ENCODE results near the gene PGD.
"Not testable (repeated sequence)": the region's sequence is repeated elsewhere in the genome, so short reads cannot be mapped to it uniquely, and the experiment has no call there.

PGD gene

DNA sequence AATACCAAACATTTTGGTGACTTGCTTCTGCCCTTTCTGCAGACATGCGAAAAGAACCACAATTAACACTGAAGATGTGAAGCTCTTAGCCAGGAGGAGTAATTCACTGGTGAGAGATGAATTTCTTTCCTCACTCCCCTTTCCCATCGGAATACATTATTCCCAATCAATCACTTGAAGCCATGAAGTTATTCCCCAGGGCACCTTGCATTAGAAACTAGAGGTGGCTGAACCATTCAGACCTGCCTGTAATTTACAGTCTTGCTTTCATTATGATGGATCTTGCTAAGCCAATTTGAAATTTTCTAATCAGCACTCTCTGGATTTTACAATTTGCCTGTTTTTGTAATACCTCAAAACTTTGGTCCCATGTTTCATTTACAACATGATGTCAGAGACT is 41.4 kb downstream of the PGD start:
- DNase-seq = no peak

DNA sequence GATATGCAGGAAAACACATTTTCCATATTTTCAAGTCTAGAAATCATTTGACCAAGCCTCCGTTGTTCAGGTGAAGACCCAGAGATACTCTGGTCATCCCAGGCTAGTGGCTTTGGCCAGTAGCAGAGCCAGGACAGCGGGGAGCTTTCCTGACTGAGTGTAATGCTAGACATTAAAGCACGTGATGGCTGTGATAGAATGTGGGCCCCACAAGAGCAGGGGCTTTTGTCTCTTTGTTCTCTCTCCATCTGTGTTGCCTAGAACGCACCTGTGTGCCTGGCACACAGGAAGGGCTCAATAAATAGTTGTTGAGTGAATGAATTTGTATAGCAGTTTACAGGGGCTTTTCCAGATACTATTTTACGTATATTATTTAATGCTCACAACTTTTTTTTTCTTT is 41.9 kb downstream of the PGD start:
- DNase-seq = no peak

DNA sequence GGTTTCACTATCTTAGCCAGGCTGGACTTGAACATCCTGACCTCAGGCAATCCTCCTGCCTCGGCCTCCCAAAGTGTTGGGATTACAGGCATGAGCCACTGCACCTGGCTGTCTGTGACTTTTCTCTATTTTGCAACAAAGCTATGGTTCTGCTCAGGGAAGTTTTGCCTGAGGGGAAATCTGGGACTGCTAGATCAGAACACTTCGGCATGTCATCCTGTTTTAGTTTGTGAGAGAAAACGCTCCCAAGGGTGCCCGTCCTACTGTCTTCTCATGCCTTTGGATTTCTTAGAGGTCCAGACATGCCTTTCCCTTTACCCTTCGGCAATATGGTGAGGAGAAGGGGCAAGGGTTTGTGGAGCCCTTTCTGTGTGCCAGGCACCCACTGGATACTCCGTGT is 45.4 kb downstream of the PGD start:
- DNase-seq = no peak

DNA sequence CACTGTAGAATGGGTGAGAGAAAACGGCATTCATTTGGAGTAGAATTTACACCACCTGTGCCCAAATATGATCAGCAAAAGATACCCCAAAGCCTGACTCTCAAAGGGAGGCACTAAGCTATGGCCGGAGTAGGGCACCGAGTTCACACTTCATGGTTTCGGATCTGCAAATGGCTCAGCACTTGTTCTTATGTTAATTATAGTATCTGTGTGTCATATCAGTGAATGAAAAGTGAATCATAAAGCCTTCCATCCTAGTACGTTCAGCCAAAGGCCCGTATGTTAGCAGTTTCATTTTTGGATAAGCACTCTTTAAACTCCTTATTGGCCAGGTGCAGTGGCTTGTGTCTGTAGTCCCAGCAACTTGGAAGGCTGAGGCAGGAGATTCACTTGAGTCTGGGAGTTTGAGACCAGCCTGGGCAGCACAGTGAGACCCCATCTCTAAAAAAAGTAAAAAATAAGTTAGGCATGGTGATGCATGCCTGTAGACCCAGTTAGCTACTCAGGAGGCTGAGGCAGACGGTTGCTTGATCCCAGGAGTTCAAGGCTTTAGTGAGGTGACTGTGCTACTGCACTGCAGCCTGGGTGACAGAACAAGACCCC is 46.0 kb downstream of the PGD start:
- DNase-seq = no peak

DNA sequence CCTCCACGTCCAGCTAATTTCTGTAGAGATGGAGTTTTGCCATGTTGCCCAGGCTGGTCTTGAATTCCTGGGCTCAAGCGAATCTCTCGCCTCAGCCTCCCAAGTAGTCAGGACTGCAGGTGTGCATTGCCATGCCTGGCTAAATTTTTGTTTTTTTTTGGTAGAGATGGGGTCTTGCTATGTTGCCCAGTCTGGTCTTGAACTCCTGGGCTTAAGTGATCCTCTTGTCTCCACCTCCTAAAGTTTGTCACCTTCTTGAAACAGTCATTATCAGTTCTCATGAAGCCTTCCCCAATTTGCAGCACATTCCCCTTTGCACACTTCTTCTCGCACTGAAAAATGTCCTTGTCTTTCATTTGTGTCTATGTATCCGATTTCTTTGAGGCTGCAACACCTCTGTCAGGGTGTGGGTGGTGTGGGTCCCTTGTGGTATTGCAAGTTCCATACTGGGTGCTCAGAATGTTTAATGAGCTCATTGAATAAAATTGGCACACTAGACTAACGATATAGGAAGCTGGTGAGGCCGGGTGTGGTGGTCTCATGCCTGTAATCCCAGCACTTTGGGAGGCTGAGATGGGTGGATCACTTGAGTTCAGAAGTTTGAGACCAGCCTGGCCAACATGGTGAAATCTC is 48.0 kb downstream of the PGD start:
- DNase-seq = no peak

DNA sequence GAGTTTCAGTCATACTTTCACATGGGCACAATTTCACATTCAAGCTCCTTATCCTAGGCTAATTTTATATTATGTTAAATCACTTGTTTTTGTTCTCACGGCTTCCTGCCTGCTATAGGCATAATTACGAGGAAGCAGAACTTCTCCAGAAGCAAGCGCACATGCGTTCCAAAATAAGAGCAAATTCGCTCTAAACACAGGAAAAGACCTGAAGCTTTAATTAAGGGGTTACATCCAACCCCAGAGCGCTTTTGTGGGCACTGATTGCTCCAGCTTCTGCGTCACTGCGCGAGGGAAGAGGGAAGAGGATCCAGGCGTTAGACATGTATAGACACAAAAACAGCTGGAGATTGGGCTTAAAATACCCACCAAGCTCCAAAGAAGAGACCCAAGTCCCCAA is 50.9 kb downstream of the PGD start, which contains the start of gene CORT:
CORT (plus strand) TSS at position 281 of the 400 bp plus-strand sequence. CDS start 193 bp downstream, outside the sequence.
- no peak for DNase-seq

DNA sequence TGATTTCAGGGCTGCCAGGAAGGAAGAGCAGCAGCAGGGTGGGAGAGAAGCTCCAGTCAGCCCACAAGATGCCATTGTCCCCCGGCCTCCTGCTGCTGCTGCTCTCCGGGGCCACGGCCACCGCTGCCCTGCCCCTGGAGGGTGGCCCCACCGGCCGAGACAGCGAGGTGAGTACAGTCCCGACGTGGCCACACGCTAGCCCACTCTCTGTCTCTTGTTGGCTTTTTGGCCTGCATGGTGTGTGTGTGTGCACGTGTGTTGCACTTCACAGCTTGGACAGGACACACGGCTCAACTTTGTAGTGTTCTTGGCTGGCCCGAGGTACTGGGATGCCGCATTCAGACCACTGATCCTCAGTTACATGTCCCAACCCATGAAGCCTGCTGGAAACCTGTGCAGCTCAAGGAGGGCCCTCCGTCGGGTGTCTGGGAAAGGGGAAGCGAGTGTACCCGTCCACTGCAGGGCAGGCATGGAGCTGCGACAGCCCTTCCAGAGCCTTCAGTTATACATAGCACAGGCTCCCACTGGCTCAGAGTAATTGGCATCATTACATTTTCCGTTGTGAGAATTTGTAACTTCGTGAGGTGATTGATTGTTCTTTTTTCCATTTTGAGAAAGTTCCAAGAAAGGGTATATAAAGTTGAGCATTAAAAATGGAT is 51.4 kb downstream of the PGD start:
- no peak for DNase-seq

- DNase-seq = no peak
Observed at GRCh38 chr1:10450836-10451235, 52.0 kb downstream of the PGD start.

- DNase-seq = no peak
Observed at GRCh38 chr1:10451287-10451686, 52.4 kb downstream of the PGD start.

DNA sequence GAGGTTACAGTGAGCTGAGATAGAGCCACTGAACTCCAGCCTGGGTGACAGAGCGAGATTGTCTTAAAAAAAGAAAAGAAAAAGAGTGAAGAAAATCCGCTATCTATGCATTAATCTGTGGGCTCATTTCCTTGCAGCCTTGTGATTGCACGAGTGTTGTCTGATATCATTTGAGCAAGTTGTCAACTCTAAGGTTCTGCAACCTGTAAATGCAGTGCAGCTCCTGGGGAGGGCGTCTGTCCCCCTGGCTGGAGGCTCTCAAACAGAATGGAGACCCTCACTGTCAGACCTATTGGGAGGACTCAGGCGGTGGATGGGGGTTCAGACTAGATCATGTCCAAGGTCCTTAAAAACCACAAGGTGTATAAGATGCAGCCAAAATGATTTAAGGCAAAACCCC is 57.2 kb downstream of the PGD start:
- DNase-seq = no peak

- DNase-seq = no peak
Observed at GRCh38 chr1:10456661-10457060, 57.8 kb downstream of the PGD start.

DNA sequence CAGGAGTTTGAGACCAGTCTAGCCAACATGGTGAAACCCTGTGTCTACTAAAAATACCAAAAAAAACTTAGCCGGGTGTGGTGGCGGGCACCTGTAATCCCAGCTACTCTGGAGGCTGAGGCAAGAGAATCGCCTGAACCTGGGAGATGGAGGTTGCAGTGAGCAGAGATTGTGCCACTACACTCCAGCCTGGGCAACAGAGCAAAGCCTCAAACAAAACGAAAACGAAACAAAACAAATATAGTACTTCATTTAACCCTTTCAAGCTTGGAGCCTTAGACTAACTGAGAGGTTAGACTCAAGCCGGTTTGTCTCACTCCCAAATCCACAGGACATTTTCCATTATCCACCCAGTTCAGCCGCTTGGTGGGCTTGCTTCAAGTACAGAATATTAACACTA is 58.6 kb downstream of the PGD start:
- not testable (repeated sequence) for DNase-seq

- DNase-seq = no peak
Observed at GRCh38 chr1:10457875-10458274, 59.0 kb downstream of the PGD start.

GRCh38 chr1:10459184-10459583 is 60.3 kb downstream of the PGD start:
- DNase-seq = no peak

GRCh38 chr1:10467078-10467477 is 68.2 kb downstream of the PGD start:
- DNase-seq = no peak

GRCh38 chr1:10470043-10470442 is 71.2 kb downstream of the PGD start:
- no peak for DNase-seq

Measured in NCI-H774 (cell line).